Endothelial cell of umbilical vein (primary cell): Measurements from ENCODE around the gene CORO2B. TPM values are rescaled to one million over a fixed set of nuclear protein-coding genes. Genes with fewer than 3 reads are reported as not detected.

Experiments used
- BruUV-seq: library from RNA; stranded (reverse); fragments of 400-500 nt; replicated peaks from 2 replicates; lab custom pipeline; 2021; lab: Mats Ljungman, UMichigan
- CTCF ChIA-PET: fragments of 300-600, 350-600 bp; sonication (Branson Sonifier 250); formaldehyde crosslinking; loops from one replicate; lab custom pipeline; 2021; ENCODE audit warnings: antibody characterized with exemption, inconsistent platforms; lab: Charles Lee
- POLR2A ChIA-PET: fragments of 300-600, 350-600 bp; sonication (Branson Sonifier 250); formaldehyde crosslinking; loops from one replicate; lab custom pipeline; 2021; ENCODE audit warnings: antibody characterized with exemption, inconsistent platforms; lab: Charles Lee
- DNase-seq: peaks from one replicate; pipeline ENCODE4 v3.0.0-alpha.2; 2011; ENCODE audit warnings: low read depth, low spot score
- FAIRE-seq: peaks from 2 replicates; lab custom pipeline; 2011; peaks lifted over from hg19 to GRCh38; lab: Jason Lieb, UNC
- H2AFZ ChIP-seq: 2 replicates; pipeline ENCODE4 v1.6.0; 2012; ENCODE audit warnings: low read depth, low read length, control low read depth, inconsistent platforms
- H3K27ac ChIP-seq: 2 replicates; pipeline ENCODE4 v1.5.1; 2011; ENCODE audit warnings: low read depth, mild to moderate bottlenecking, control low read depth, low read length, moderate library complexity; ENCODE audit not compliant: insufficient read depth
- H3K27me3 ChIP-seq, 2 experiments: 2 replicates each; pipeline versions ENCODE4 v1.6.0 to v1.6.1; 2011; ENCODE audit warnings: low read length in 2 of 2, mixed read lengths in 1 of 2; ENCODE audit not compliant: control insufficient read depth in 2 of 2, insufficient read depth in 2 of 2
- H3K36me3 ChIP-seq, 2 experiments: 2 replicates in 1 of 2; 3 replicates in 1 of 2; pipeline ENCODE4 v1.5.1; 2011; ENCODE audit warnings: low read length in 2 of 2, mild to moderate bottlenecking in 1 of 2, moderate library complexity in 1 of 2; ENCODE audit not compliant: control insufficient read depth in 2 of 2, insufficient read depth in 2 of 2; ENCODE audit errors: extremely low read depth in 1 of 2
- H3K4me1 ChIP-seq: 3 replicates; pipeline ENCODE4 v1.5.1; 2011; ENCODE audit warnings: mild to moderate bottlenecking, low read length; ENCODE audit not compliant: control insufficient read depth, insufficient read depth; ENCODE audit errors: extremely low read depth
- H3K4me2 ChIP-seq: 2 replicates; pipeline ENCODE4 v1.6.1; 2011; ENCODE audit warnings: low read length, control low read depth, mixed read lengths; ENCODE audit not compliant: insufficient read depth
- H3K4me3 ChIP-seq, 3 experiments: fragments of 200-600 bp in 1 of 3; sonication (generic), shearing (Covaris generic) in 1 of 3; replicated peaks in 1 of 3; 2 replicates each; pipeline ENCODE4 v1.5.1; 2011 to 2016; ENCODE audit warnings: control low read depth in 3 of 3, low read length in 3 of 3, mild to moderate bottlenecking in 2 of 3, inconsistent platforms in 1 of 3, low read depth in 1 of 3, moderate library complexity in 1 of 3; ENCODE audit not compliant: insufficient read depth in 1 of 3
- H3K79me2 ChIP-seq: 2 replicates; pipeline ENCODE4 v1.6.0; 2012; ENCODE audit warnings: low read length, inconsistent platforms; ENCODE audit not compliant: control insufficient read depth, insufficient read depth
- H3K9ac ChIP-seq: replicated peaks from 2 replicates; pipeline ENCODE3; 2011; ENCODE audit warnings: low read length, control low read depth; ENCODE audit not compliant: insufficient read depth; ENCODE audit errors: extremely low read depth
- H3K9me1 ChIP-seq: replicated peaks from 3 replicates; pipeline ENCODE4 v1.6.0; 2011; ENCODE audit warnings: mild to moderate bottlenecking, low read length; ENCODE audit not compliant: control insufficient read depth, insufficient read depth; ENCODE audit errors: extremely low read depth
- H3K9me3 ChIP-seq: replicated peaks from 2 replicates; pipeline ENCODE4 v1.5.1; 2012; ENCODE audit warnings: low read length, inconsistent platforms; ENCODE audit not compliant: control insufficient read depth, insufficient read depth
- H4K20me1 ChIP-seq: replicated peaks from 2 replicates; pipeline ENCODE3; 2011; ENCODE audit warnings: mild to moderate bottlenecking, low read length; ENCODE audit not compliant: control insufficient read depth, insufficient read depth; ENCODE audit errors: extremely low read depth
- CTCF ChIP-seq, 2 donors: IDR thresholded peaks; 1 replicate in 1 of 2; 2 replicates in 1 of 2; pipeline ENCODE4 v1.5.1; 2011; ENCODE audit warnings: low read length in 2 of 2, mild to moderate bottlenecking in 2 of 2, moderate library complexity in 2 of 2, control low read depth in 1 of 2, inconsistent platforms in 1 of 2, low read depth in 1 of 2; ENCODE audit not compliant: insufficient read depth in 1 of 2; ENCODE audit errors: extremely low read depth in 1 of 2
- EZH2 ChIP-seq: IDR thresholded peaks from 2 replicates; pipeline ENCODE4 v1.6.1; 2012; ENCODE audit warnings: borderline replicate concordance, low read depth, mild to moderate bottlenecking, moderate library complexity, low read length, inconsistent platforms; ENCODE audit not compliant: severe bottlenecking
- FOS ChIP-seq: IDR thresholded peaks from 2 replicates; pipeline ENCODE4 v1.6.1; 2011; ENCODE audit warnings: mild to moderate bottlenecking, low read length, moderate library complexity, borderline replicate concordance; ENCODE audit not compliant: insufficient read depth
- GATA2 ChIP-seq: IDR thresholded peaks from 2 replicates; pipeline ENCODE4 v1.7.0; 2011; ENCODE audit warnings: low read depth, mild to moderate bottlenecking, moderate library complexity, mixed read lengths, low read length; ENCODE audit not compliant: insufficient read length, insufficient read depth
- JUN ChIP-seq: IDR thresholded peaks from 2 replicates; pipeline ENCODE4 v1.6.1; 2011; ENCODE audit warnings: borderline replicate concordance, low read depth; ENCODE audit not compliant: insufficient read length, insufficient read depth
- MAX ChIP-seq: IDR thresholded peaks from 2 replicates; pipeline ENCODE4 v1.6.1; 2011; ENCODE audit not compliant: insufficient read depth, insufficient read length
- MYC ChIP-seq: IDR thresholded peaks from one replicate; pipeline ENCODE4 v1.6.1; 2011; ENCODE audit warnings: mild to moderate bottlenecking, low read depth, low read length
- POLR2A ChIP-seq: IDR thresholded peaks from 2 replicates; pipeline ENCODE4 v1.6.1; 2012; ENCODE audit warnings: low read depth, mild to moderate bottlenecking, control low read depth, low read length
- POLR2AphosphoS5 ChIP-seq: IDR thresholded peaks from 2 replicates; pipeline ENCODE4 v1.6.1; 2012; ENCODE audit warnings: low read depth, mild to moderate bottlenecking, control low read depth, low read length, moderate library complexity; ENCODE audit not compliant: insufficient read depth
- dilution Hi-C: fragments of 300-500 bp; cut with MboI; formaldehyde crosslinking; loops from one replicate; pipeline ENCODE4 v1.15.0; 2019; ENCODE audit warnings: low sequenced_read_pairs; ENCODE audit not compliant: extremely low pct_ligation_motif_present
- intact Hi-C: fragments of 100-400 bp; cut with micrococcal nuclease; formaldehyde crosslinking; loops from one replicate; pipeline ENCODE4 v1.10.0; 2022
- polyA plus RNA-seq, 4 experiments: library from polyadenylated mRNA; depleted of rRNA in 3 of 4; stranded (reverse) in 3 of 4; unstranded in 1 of 4; fragments of >200 nt; gene quantifications; 2 replicates each; pipeline versions ENCODE4 v1.2.1 to v1.2.3, GENCODE V29; 2011 to 2012; ENCODE audit warnings: missing spikeins in 1 of 4
- total RNA-seq: library from RNA; stranded (reverse); gene quantifications from 2 replicates; pipeline ENCODE4 v1.2.3, GENCODE V29; 2021

Gene CORO2B
- total and polyA plus RNA-seq, 2 donors (not counting 3 experiments of a cell fraction or from before 2014, with no cell fraction given) = 2.4 to 3.7 TPM

- BruUV-seq = no TSS peak
- H3K9ac ChIP-seq = no peak overlapping the region
- DNase-seq = no peak
- no peaks in the 10 kb centered on the region for H3K4me1 ChIP-seq
- dilution Hi-C loops = no loop called here
- CTCF ChIA-PET = no interaction called here
- intact Hi-C loops = no loop called here
- POLR2A ChIA-PET = no interaction called here
- no peaks in the 10 kb centered on the region for H4K20me1 ChIP-seq
- no peak overlapping the region for H2AFZ ChIP-seq
- no peak overlapping the region for H3K4me3 ChIP-seq
- H3K9me3 ChIP-seq = no peaks in the 10 kb centered on the region
- no peak overlapping the region for H3K4me2 ChIP-seq
- H3K27ac ChIP-seq = no peak overlapping the region
- TF ChIP-seq MAX (no peak), EZH2 (no peak), CTCF (IDR thresholded peaks at IDR 0.05; ENCODE audit: extremely low read depth in 1 of 2, insufficient read depth in 1 of 2, low read depth in 1 of 2, low read length in 2 of 2) (no peak), POLR2A (no peak), MYC (no peak), JUN (no peak), GATA2 (no peak), FOS (no peak), POLR2AphosphoS5 (no peak)
- H3K27me3 ChIP-seq = no peaks in the 10 kb centered on the region
- no peaks in the 10 kb centered on the region for H3K79me2 ChIP-seq
- no peak for FAIRE-seq
- H3K36me3 ChIP-seq = no peaks in the 10 kb centered on the region
- H3K9me1 ChIP-seq = no peaks in the 10 kb centered on the region
Observed at GRCh38 chr15:68719051-68719450, 140.3 kb downstream of the CORO2B start.
